ENCODE measurements around the gene ELOVL3. TPM values are rescaled to one million over a fixed set of nuclear protein-coding genes. Genes with fewer than 3 reads are reported as not detected.

ELOVL3 gene
- total RNA-seq, 4 donors from 2014 or later, result 0.51 TPM; not detected in 3

- H3K27ac ChIP-seq, result no peak overlapping the region
- H3K36me3 ChIP-seq, result no peaks in the 10 kb centered on the region
- H3K4me3 ChIP-seq, result no peak overlapping the region
- no peaks in the 10 kb centered on the region for H3K4me1 ChIP-seq
- intact Hi-C loops (cut with DNase I; ENCODE audit: low total_unique reads), result no loop called here
- no peaks in the 10 kb centered on the region for H3K9me3 ChIP-seq
- TF ChIP-seq POLR2A (IDR thresholded peaks at IDR 0.05) (no peak), CTCF (IDR thresholded peaks at IDR 0.05) (no peak)
- no peak for DNase-seq
- no peaks in the 10 kb centered on the region for H3K27me3 ChIP-seq
These were observed 48.0 kb downstream of the ELOVL3 start for GRCh38 chr10:102274062-102274461.

DNA sequence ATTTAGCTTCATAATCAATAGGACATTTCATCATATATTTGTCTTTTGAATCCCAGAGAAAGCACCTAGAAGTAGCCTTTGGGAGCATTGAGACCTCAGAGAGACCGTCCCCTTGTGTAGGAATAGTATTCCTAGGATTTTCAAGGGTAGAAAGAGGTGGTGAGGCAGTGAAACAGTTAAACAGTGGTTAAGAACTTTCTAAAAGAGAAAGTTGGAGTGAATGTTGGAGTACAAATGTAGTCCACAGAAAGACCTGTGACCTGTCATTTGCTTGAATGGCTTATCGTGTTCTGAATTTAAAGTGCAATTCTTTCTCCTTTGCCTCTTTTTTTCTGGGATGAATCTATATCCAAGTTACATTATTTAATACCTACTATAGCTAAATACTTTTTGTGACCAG, 49.2 kb downstream of the ELOVL3 start:
- Histone ChIP-seq H3K9me3 (no peaks in the 10 kb centered on the region), H3K4me3 (no peak overlapping the region), H3K36me3 (no peaks in the 10 kb centered on the region), H3K27ac (no peak overlapping the region), H3K4me1 (peaks cover 3 to 5% of the 10 kb centered on the region in 2 donors), H3K27me3 (no peaks in the 10 kb centered on the region)
- DNase-seq, result no peak
- TF ChIP-seq CTCF (IDR thresholded peaks at IDR 0.05), result no peak
- no peak for TF ChIP-seq POLR2A (IDR thresholded peaks at IDR 0.05)
- intact Hi-C loops (cut with DNase I; ENCODE audit: low total_unique reads), result no loop called here

DNA sequence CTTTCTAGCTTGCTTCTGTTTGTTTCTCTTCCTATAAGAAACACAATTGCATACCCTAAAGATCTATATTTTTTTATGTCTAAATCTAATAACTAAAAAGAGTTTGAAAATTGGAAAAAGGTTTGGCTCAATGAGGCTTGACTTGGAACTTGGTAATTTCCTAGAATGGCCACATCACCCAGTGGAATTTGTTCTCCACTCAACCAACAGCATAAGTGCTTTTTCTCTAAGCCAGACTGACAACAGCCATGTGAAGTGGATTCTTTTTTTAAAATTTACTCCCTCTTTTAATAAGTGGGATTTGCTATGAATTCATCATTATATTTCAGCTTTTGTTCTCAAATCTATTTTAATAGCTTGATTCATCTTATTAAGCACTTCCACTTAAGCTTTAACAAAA, 53.0 kb downstream of the ELOVL3 start:
- no peak for DNase-seq
- Histone ChIP-seq H3K27ac (no peak overlapping the region), H3K4me3 (no peak overlapping the region), H3K36me3 (no peaks in the 10 kb centered on the region), H3K9me3 (no peaks in the 10 kb centered on the region), H3K4me1 (peaks cover 6 to 8% of the 10 kb centered on the region in 2 donors), H3K27me3 (no peaks in the 10 kb centered on the region)
- intact Hi-C loops (cut with DNase I; ENCODE audit: low total_unique reads), result no loop called here
- TF ChIP-seq CTCF (IDR thresholded peaks at IDR 0.05) (no peak), POLR2A (IDR thresholded peaks at IDR 0.05) (no peak)

Other genes starting within 250 kb of the ELOVL3 start
- 10 to 100 TPM; 10.6 to 29.8 (median 20.9) TPM for gene ARMH3, start 170.1 kb upstream of the ELOVL3 start, total RNA-seq
- 10 to 100 TPM in 3 of 4 donors, 1 to 10 TPM in 1; 3.8 to 28.4 (median 15.6) TPM for gene HPS6, start 160.9 kb upstream of the ELOVL3 start, total RNA-seq
- gene LDB1, start 105.9 kb upstream of the ELOVL3 start, total RNA-seq, result 100 to 1,000 TPM in 1 of 4 donors, 10 to 100 TPM in 3; 17.4 to 121 (median 43.8) TPM
- 10 to 100 TPM in 3 of 4 donors, 1 to 10 TPM in 1; 1.8 to 58.2 (median 15.5) TPM for gene PPRC1, start 93.3 kb upstream of the ELOVL3 start, total RNA-seq
- gene NOLC1, start 73.9 kb upstream of the ELOVL3 start, total RNA-seq, result 10 to 100 TPM; 15.4 to 54.0 (median 27.4) TPM
- gene PITX3, start 15.2 kb downstream of the ELOVL3 start, total RNA-seq, result not detected
- 10 to 100 TPM; 10.9 to 45.4 (median 23.9) TPM for gene GBF1, start 19.2 kb downstream of the ELOVL3 start, total RNA-seq
- 10 to 100 TPM in 2 of 4 donors, 1 to 10 TPM in 2; 6.4 to 61.7 (median 10.7) TPM for gene NFKB2, start 169.4 kb downstream of the ELOVL3 start, total RNA-seq
- gene PSD, start 192.5 kb downstream of the ELOVL3 start, total RNA-seq, result 100 to 1,000 TPM in 1 of 4 donors, 10 to 100 TPM in 2, not detected in 1; 31.3 to 114 (median 37.3) TPM
- 10 to 100 TPM in 3 of 4 donors, 1 to 10 TPM in 1; 6.8 to 40.0 (median 16.7) TPM for gene FBXL15, start 194.5 kb downstream of the ELOVL3 start, total RNA-seq
- 10 to 100 TPM; 26.2 to 51.6 (median 35.6) TPM for gene CUEDC2, start 206.3 kb downstream of the ELOVL3 start, total RNA-seq
- gene C10orf95, start 225.2 kb downstream of the ELOVL3 start, total RNA-seq, result under 1 TPM in 1 of 4 donors, not detected in 3; 0.21 TPM